CD4-positive, CD25-positive, alpha-beta regulatory T cell (primary cell): ENCODE data around the gene DBNDD1. TPM values are rescaled to one million over a fixed set of nuclear protein-coding genes. Genes with fewer than 3 reads are reported as not detected.

Experiments used
- ATAC-seq, 2 donors: fragments of 150-1000 bp; cut with Tn5 transposase; one replicate each; pipeline ENCODE4 v1.10.0; 2021; ENCODE audit warnings: low read depth in 2 of 2, moderate number of reproducible peaks in 2 of 2, moderate library complexity in 1 of 2
- DNase-seq, 3 donors: peaks; one replicate each; pipeline versions ENCODE4 v3.0.0 to v3.0.0-alpha.2; 2012 to 2022; ENCODE audit warnings: mixed read lengths in 1 of 3
- H3K27ac ChIP-seq: one replicate; pipeline ENCODE4 v1.7.0; 2013; ENCODE audit warnings: mild to moderate bottlenecking, low read length; ENCODE audit not compliant: insufficient read depth, poor library complexity, severe bottlenecking
- H3K27me3 ChIP-seq: one replicate; pipeline ENCODE4 v1.7.0; 2013; ENCODE audit warnings: low read length; ENCODE audit not compliant: control insufficient read depth, insufficient read depth
- H3K36me3 ChIP-seq: one replicate; pipeline ENCODE4 v1.7.0; 2013; ENCODE audit warnings: mild to moderate bottlenecking, low read length, moderate library complexity; ENCODE audit not compliant: control insufficient read depth, insufficient read depth
- H3K4me1 ChIP-seq: 2 replicates; pipeline ENCODE4 v1.7.0; 2013; ENCODE audit warnings: mild to moderate bottlenecking, low read length; ENCODE audit not compliant: insufficient read depth, control insufficient read depth, poor library complexity, severe bottlenecking
- H3K4me3 ChIP-seq: one replicate; pipeline ENCODE4 v1.7.0; 2013; ENCODE audit warnings: low read depth, mild to moderate bottlenecking, low read length, moderate library complexity
- H3K9me3 ChIP-seq, 2 experiments: 1 replicate in 1 of 2; 2 replicates in 1 of 2; pipeline ENCODE4 v1.7.0; 2013; ENCODE audit warnings: low read length in 2 of 2, mild to moderate bottlenecking in 1 of 2, moderate library complexity in 1 of 2; ENCODE audit not compliant: control insufficient read depth in 2 of 2
- H3K27ac Mint-ChIP-seq, 3 donors: one replicate each; pipeline ENCODE4 v1.8.0; 2020 to 2022; ENCODE audit warnings: mild to moderate bottlenecking in 3 of 3, mixed read lengths in 3 of 3, moderate library complexity in 2 of 3
- H3K27me3 Mint-ChIP-seq: one replicate; pipeline ENCODE4 v1.8.0; 2022; ENCODE audit warnings: mild to moderate bottlenecking, mixed read lengths
- H3K36me3 Mint-ChIP-seq: one replicate; pipeline ENCODE4 v1.8.0; 2020; ENCODE audit warnings: mixed read lengths
- H3K4me1 Mint-ChIP-seq, 4 donors: one replicate each; pipeline ENCODE4 v1.8.0; 2020 to 2022; ENCODE audit warnings: mixed read lengths in 4 of 4, mild to moderate bottlenecking in 1 of 4
- H3K4me3 Mint-ChIP-seq, 4 donors: one replicate each; pipeline ENCODE4 v1.8.0; 2020 to 2022; ENCODE audit warnings: mild to moderate bottlenecking in 4 of 4, mixed read lengths in 4 of 4, moderate library complexity in 3 of 4
- H3K9me3 Mint-ChIP-seq, 7 donors: one replicate each; pipeline ENCODE4 v1.8.0; 2020 to 2022; ENCODE audit warnings: mixed read lengths in 7 of 7, mild to moderate bottlenecking in 3 of 7, moderate library complexity in 2 of 7
- polyA plus RNA-seq, 4 donors: library from polyadenylated mRNA; unstranded; fragments of 300-500 nt; fragmentation: Illumina TruSeq; gene quantifications; one replicate each; pipeline ENCODE4 v1.2.3, GENCODE V29; 2021
- total RNA-seq: library from RNA; stranded (reverse); gene quantifications from one replicate; pipeline ENCODE4 v1.2.3, GENCODE V29; 2022

DBNDD1 gene
- total and polyA plus RNA-seq, 5 donors from 2014 or later: 1.1 to 7.8 (median 4.3) TPM

DNA sequence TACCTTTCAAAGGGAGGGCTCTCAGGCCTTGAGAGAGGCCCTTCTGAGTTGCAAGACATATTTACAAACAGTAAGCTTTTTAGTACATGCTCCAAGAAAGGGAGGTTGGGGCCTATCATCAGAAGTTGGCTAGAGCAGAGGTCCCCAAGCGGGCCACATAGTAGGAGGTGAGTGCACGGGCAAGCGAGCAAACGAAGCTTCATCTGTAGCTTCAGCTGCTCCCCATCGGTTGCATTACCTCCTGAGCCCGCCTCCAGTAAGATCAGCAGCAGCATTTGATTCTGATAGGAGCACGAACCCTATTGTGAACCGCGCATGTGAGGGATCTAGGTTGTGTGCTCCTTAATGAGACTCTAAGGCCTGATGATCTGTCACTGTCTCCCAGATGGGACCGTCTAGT lies 31.7 kb upstream of the DBNDD1 start:
- Mint-ChIP-seq H3K4me3 (peak overlapping the region in 1 of 4 donors; percentile 33), H3K27ac (no peak overlapping the region), H3K27me3 (peaks cover 16% of the 10 kb centered on the region), H3K4me1 (peaks cover 0 to 17% (median 4%) of the 10 kb centered on the region in 4 donors), H3K36me3 (peaks cover 6% of the 10 kb centered on the region), H3K9me3 (peaks cover 0 to 24% (median 6%) of the 10 kb centered on the region in 7 donors)
- DNase-seq (no peak), ATAC-seq (no peak)
- Histone ChIP-seq H3K27ac (no peak overlapping the region), H3K36me3 (no peaks in the 10 kb centered on the region), H3K27me3 (no peaks in the 10 kb centered on the region), H3K4me3 (no peak overlapping the region), H3K4me1 (peaks cover 11% of the 10 kb centered on the region), H3K9me3 (peaks cover 7 to 19% of the 10 kb centered on the region in 2 experiments)

DNA sequence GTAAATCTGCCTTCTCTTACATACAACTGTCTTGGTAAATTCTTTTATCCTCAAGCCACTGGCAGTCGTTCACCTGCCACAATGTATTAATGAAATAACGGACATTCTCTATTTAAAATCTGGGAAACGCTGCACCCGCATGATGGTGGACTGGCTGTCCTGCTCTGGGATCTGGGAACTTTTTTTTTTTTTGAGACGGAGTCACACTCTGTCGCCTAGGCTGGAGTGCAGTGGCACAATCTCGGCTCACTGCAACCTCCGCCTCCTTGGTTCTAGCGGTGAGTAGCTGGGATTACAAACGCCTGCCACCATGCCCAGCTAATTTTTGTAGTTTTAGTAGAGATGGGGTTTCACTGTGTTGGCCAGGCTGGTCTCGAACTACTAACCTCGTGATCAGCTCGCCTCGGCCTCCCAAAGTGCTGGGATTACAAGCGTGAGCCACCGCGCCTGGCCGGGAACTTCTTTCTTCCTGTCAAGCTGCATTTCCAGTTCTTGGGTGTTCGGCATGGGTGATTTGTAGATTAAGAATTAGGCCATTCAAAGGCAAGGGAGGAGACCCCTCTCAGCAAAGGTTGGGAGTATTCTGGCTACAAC lies 29.6 kb upstream of the DBNDD1 start:
- peaks cover 0 to 5% of the 10 kb centered on the region in 2 experiments for H3K9me3 ChIP-seq
- Mint-ChIP-seq H3K4me1 (peaks cover 0 to 17% (median 4%) of the 10 kb centered on the region in 4 donors), H3K27ac (peak overlapping the region in 1 of 3 donors; percentile 18), H3K9me3 (peaks cover 0 to 11% (median 2%) of the 10 kb centered on the region in 7 donors), H3K36me3 (peaks cover 3% of the 10 kb centered on the region), H3K27me3 (peaks cover 23% of the 10 kb centered on the region), H3K4me3 (peak overlapping the region in 3 of 4 donors; percentile 8 to 42 (median 29))
- ATAC-seq: no peak
- DNase-seq: no peak
- no peaks in the 10 kb centered on the region for H3K36me3 ChIP-seq
- H3K4me3 ChIP-seq: no peak overlapping the region
- no peak overlapping the region for H3K27ac ChIP-seq
- H3K27me3 ChIP-seq: no peaks in the 10 kb centered on the region
- H3K4me1 ChIP-seq: peaks cover 11% of the 10 kb centered on the region

DNA sequence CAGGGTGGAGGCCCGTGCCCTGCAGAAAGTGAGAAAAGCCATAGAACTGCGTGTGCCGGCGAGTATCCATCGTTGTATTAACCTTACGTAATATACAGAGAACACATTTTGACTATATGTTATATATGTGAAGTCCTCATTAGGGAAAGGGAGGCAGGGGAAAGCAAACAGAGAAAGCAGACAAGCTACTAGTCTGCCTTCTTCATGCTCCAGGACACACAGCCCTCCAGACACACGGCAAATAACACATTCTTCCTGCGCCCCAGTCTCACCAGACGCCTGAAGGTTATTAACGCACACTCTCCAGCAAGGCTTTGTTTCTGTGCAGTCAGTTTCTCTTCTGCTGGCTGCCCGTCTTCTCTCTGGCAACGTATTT lies 29.1 kb upstream of the DBNDD1 start:
- H3K4me3 ChIP-seq: no peak overlapping the region
- Mint-ChIP-seq H3K36me3 (no peaks in the 10 kb centered on the region), H3K27me3 (peaks cover 23% of the 10 kb centered on the region), H3K9me3 (peaks cover 0 to 8% (median 0%) of the 10 kb centered on the region in 7 donors), H3K4me1 (peaks cover 0 to 17% (median 4%) of the 10 kb centered on the region in 4 donors), H3K27ac (peak overlapping the region in 2 of 3 donors; percentile 20 to 38), H3K4me3 (peak overlapping the region in 2 of 4 donors; percentile 33 to 50)
- DNase-seq (no peak), ATAC-seq (no peak)
- H3K27me3 ChIP-seq: no peaks in the 10 kb centered on the region
- H3K9me3 ChIP-seq: peaks cover 0 to 5% of the 10 kb centered on the region in 2 experiments
- no peak overlapping the region for H3K27ac ChIP-seq
- peaks cover 11% of the 10 kb centered on the region for H3K4me1 ChIP-seq
- H3K36me3 ChIP-seq: no peaks in the 10 kb centered on the region

DNA sequence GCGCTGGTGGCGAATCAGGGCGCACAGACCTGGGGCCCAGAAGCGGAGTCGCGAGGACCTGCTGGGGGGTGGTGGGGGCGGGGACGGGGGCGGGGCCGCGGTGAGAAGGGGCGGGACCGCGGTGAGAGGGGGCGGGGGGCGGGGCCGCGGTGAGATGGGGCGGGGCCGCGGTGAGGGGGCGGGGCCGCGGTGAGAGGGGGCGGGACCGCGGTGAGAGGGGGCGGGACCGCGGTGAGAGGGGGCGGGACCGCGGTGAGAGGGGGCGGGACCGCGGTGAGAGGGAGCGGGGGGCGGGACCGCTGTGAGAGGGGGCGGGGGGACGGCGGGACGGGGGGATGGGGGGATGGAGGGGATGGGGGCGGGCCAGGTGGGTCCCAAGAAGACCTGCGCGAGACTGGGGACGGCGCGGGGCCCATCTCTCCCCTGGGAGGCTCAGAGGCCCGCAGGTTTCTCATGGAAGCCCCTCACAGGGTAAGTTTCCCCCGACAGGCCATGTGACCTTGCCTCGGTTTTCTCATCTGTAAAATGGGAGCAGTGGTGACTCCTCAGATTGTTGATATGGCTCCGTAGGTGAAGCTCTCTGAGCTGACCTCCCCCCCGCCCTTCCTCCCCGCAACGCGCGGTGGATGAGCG lies 28.6 kb upstream of the DBNDD1 start:
- Histone ChIP-seq H3K4me1 (peaks cover 11% of the 10 kb centered on the region), H3K36me3 (no peaks in the 10 kb centered on the region), H3K27ac (no peak overlapping the region), H3K27me3 (no peaks in the 10 kb centered on the region), H3K9me3 (no peaks in the 10 kb centered on the region), H3K4me3 (no peak overlapping the region)
- DNase-seq (peak in 2 of 3 donors; percentile 11 to 18), ATAC-seq (no peak)
- Mint-ChIP-seq H3K27me3 (peaks cover 23% of the 10 kb centered on the region), H3K36me3 (no peaks in the 10 kb centered on the region), H3K4me1 (peaks cover 0 to 17% (median 4%) of the 10 kb centered on the region in 4 donors), H3K9me3 (peaks cover 0 to 3% (median 0%) of the 10 kb centered on the region in 7 donors), H3K4me3 (peak overlapping the region in 2 of 4 donors; percentile 33 to 50), H3K27ac (peak overlapping the region in 2 of 3 donors; percentile 20 to 38)

DNA sequence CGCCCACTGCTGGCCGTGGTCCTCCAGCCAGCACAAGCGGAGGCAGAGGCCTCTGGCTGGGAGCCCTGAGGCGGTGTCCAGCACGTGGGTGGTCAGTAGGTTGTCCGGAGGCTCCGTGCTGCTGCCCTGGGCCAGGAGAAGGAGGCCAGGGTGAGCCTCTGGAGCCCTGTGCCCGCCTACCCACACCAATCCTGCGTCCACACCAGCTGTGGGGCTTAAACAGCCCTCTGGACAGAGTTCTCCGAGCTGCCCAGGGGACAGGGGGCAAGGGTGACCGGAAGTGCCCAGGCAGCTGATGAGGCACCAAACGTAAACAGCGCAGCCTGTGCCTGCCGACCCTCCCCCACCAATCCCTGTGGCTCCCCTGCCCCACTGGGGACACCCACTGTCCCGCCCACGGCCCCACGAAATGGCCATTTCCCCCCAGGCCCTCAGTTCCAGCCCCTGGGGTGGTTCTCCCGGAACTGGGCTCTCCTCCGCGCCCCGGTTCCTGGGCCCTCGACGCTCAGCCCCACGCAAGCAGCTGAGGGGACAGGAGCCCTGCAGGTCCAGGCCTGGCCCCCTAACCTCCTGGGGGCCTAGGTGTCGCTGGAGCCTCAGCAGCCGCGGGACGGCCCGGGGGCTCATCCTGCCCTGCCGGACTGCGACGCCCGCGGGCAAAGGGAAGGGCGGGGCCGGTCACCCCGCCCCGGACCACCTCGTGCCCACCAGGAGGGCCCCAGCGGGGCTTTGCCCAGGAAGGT lies 27.9 kb upstream of the DBNDD1 start:
- Histone ChIP-seq H3K4me3 (no peak overlapping the region), H3K9me3 (no peaks in the 10 kb centered on the region), H3K27ac (no peak overlapping the region), H3K36me3 (no peaks in the 10 kb centered on the region), H3K27me3 (no peaks in the 10 kb centered on the region), H3K4me1 (peaks cover 11% of the 10 kb centered on the region)
- Mint-ChIP-seq H3K27me3 (peaks cover 23% of the 10 kb centered on the region), H3K4me1 (peaks cover 0 to 17% (median 4%) of the 10 kb centered on the region in 4 donors), H3K36me3 (no peaks in the 10 kb centered on the region), H3K4me3 (no peak overlapping the region), H3K9me3 (peaks cover 0 to 3% (median 0%) of the 10 kb centered on the region in 7 donors), H3K27ac (no peak overlapping the region)
- ATAC-seq: no peak
- no peak for DNase-seq

DNA sequence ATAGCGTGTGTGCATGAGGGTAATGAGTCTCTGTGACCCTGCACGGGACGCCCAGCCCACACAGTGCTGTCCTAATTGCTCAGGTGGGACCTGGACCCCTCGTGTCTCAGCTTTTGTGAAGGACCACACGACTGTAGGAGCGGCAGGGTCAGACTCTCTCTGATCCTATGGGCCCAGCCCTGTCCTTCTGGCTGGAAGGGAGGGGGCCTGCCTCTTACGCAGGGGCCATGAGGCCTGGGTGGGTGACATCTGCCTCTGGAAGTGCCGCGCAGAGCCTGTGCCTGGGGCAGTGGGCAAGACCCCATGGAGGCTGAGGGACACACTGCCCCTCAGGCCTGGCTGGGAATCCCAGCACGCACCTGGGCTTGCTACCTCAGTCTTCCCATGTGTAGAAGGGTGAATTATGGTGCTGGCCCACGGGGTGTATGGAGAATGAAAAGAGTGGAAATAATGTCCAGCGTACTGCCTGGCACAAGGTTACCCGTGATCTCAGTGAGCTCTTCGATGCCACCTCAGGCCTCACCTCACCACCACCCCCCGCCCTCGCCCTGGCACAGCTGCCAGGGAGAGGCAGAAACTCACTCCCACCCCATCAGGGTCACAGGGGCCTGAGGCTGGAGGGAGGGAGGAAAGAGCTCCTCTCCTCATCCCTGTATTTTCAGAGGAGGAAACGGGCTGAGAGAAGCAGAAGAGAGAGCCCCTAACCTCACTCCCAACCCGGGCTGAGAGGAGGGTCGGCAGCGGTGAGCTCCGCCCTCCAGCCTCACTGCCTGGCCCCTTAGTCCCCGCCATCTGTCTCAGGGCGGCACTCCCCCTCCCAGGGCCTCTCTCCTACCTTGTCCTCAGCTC lies 27.1 kb upstream of the DBNDD1 start:
- H3K9me3 ChIP-seq: no peaks in the 10 kb centered on the region
- Mint-ChIP-seq H3K27ac (peak overlapping the region in 1 of 3 donors; percentile 76), H3K4me3 (peak overlapping the region in 3 of 4 donors; percentile 38 to 66 (median 41)), H3K27me3 (peaks cover 23% of the 10 kb centered on the region), H3K36me3 (no peaks in the 10 kb centered on the region), H3K4me1 (peaks cover 0 to 17% (median 4%) of the 10 kb centered on the region in 4 donors), H3K9me3 (no peaks in the 10 kb centered on the region)
- no peak overlapping the region for H3K27ac ChIP-seq
- H3K4me1 ChIP-seq: peaks cover 11% of the 10 kb centered on the region
- no peak overlapping the region for H3K4me3 ChIP-seq
- DNase-seq (no peak), ATAC-seq (no peak)
- H3K27me3 ChIP-seq: no peaks in the 10 kb centered on the region
- no peaks in the 10 kb centered on the region for H3K36me3 ChIP-seq

DNA sequence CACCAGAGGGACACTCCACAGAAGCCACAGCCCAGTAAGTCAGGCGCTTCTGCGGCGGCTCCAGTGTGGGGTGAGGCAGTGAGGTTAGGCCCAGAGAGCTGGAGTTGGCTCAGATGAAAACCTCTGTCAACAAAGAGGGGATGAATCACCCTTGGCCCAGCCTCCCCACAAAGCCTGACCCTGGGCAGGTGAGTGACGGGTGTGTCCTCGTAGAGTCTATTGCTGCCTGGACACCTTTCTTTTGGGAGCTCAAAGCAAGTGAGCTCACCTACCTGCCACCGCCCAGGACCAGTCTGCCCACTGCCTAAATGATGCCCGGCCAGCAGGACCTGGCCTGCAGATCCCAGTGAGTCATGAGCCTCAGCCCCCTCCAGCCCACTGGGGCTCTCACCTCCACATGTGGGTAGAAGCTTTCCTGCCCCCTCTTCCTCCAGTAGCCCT lies 24.9 kb upstream of the DBNDD1 start:
- peaks cover 0 to 15% (median 4%) of the 10 kb centered on the region in 4 donors for H3K4me1 Mint-ChIP-seq
- no peak for ATAC-seq
- H3K36me3 Mint-ChIP-seq: no peaks in the 10 kb centered on the region
- peaks cover 0 to 2% (median 0%) of the 10 kb centered on the region in 7 donors for H3K9me3 Mint-ChIP-seq
- H3K4me1 ChIP-seq: peaks cover 11% of the 10 kb centered on the region
- peaks cover 19% of the 10 kb centered on the region for H3K27me3 Mint-ChIP-seq
- H3K27ac ChIP-seq: no peak overlapping the region
- H3K4me3 Mint-ChIP-seq: no peak overlapping the region
- H3K27ac Mint-ChIP-seq: no peak overlapping the region
- no peaks in the 10 kb centered on the region for H3K27me3 ChIP-seq
- H3K4me3 ChIP-seq: no peak overlapping the region
- H3K36me3 ChIP-seq: no peaks in the 10 kb centered on the region
- DNase-seq: no peak
- H3K9me3 ChIP-seq: no peaks in the 10 kb centered on the region
